Esophagus mucosa (tissue), 1 donor: ENCODE data around the gene FOXO1. TPM values are rescaled to one million over a fixed set of nuclear protein-coding genes. Genes with fewer than 3 reads are reported as not detected.

ENCODE experiments used
- ATAC-seq: fragments of 200-7000 bp; cut with Tn5 transposase; one replicate; pipeline ENCODE4 v1.9.1; 2020
- total RNA-seq: library from RNA; stranded (reverse); gene quantifications from one replicate; pipeline ENCODE4 v1.2.4, GENCODE V29; 2023
- donor health status: DM: yes; HTN: yes; CAD: no.

Gene FOXO1
- total RNA-seq, 1 donor from 2014 or later: 8.0 TPM

DNA sequence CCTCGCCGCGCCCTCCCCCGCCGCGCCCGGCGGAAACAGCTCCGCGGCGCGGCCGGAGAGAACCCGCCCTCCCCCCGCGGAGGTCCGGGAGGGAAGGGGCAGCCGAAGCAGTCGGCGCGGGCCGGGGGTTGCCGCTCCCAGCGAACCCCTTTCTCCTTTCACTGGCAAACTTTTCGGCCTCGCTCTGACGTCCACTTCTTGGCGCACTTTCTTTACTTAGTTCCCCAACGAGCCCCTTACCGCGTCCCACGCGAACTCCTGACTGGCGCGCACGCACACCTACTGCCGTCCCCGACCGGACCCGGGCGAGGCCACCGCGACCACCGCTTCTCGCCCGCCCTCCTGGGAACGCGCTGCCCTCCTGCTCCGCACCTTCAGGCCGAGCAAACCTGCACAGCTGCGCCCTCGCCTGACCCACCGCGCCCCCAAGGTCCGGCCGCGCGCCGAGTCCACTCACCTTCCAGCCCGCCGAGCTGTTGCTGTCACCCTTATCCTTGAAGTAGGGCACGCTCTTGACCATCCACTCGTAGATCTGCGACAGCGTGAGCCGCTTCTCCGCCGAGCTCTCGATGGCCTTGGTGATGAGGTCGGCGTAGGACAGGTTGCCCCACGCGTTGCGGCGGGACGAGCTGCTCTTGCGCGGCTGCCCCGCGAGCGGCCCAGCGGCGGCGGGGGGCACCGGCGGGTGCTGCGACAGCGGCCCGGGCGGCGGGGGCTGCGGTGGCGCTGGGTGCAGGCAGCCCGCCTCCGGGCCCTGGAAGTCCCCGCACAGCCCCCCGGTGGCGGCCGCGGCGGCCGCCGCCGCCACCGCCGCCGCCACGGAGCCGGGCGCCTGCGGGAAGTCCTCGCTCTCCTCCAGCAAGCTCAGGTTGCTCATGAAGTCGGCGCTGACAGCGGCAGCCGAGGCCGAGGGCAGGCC, 1.1 kb downstream of the FOXO1 start:
- ATAC-seq: peak; percentile 10

GRCh38 chr13:40664350-40665125, 1.9 kb downstream of the FOXO1 start:
- ATAC-seq: peak; percentile 66

DNA sequence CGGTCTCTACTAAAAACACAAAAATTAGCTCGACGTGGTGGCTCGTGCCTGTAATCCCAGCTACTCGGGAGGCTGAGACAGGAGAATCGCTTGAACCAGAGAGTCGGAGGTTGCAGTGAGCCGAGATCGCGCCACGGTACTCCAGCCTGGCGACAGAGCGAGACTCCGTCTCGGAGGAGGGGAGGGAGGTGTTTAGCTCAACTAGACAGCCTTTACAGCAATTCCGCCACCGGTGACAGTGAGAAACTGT, 2.4 kb downstream of the FOXO1 start:
- ATAC-seq: peak; percentile 37

- no peak for ATAC-seq
Observed at GRCh38 chr13:40662866-40663265, 3.6 kb downstream of the FOXO1 start.

DNA sequence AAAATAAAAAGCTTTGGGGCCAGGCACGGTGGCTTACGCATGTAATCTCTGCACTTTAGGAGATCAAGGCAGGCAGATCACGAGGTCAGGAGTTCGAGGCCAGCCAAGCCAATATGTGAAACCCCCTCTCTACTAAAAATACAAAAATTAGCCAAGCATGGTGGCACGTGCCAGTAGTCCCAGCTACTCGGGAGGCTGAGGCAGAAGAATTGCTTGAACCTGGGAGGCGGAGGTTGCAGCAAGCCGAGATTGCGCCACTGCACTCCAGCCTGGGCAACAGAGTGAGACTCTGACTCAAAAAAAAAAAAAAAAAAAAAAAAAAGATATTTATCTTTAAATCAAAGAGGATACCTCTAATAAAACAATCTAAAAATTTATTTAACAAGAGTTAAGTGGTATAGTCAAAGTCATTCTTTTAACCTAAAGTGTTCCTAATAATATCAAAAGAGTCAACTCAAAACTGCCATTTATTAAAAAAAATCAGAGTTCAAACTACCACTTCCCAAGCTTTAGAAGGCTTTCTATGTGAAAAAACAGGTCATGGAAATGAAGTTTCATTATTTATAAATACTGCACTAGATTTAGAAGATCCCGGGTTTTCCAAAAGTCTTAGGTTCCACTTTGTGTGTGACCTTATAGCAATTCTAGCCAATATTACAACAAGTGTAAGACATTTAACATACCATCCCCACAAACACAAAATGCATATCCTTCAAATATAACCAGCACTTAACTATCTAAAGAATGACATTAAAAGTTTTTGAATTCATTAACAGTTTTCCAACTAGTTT, 4.4 kb downstream of the FOXO1 start:
- no peak for ATAC-seq

GRCh38 chr13:40660692-40661091, 5.7 kb downstream of the FOXO1 start:
- ATAC-seq: no peak

GRCh38 chr13:40660141-40660664, 6.2 kb downstream of the FOXO1 start:
- no peak for ATAC-seq

DNA sequence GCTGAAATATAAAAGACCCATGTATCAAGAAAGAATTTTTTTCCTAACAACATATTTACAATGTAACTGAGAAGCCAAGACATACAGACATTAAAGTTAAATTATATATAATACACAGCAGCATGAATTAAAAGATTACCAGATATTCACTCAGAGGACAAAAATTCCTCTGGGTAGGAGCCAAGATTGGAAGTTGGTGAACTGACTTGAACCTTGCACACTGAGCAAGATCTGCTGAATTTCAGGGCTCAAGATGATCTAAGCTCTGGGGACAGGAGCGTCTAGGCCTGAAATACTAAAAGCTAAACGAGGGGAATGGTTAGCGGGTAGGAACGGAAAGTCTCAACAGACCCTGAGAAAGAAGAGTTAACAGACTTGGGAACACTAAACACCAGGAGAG, 8.5 kb downstream of the FOXO1 start:
- ATAC-seq: no peak

- no peak for ATAC-seq
Observed at GRCh38 chr13:40657307-40657706, 9.1 kb downstream of the FOXO1 start.

- ATAC-seq: no peak
Observed at GRCh38 chr13:40656358-40656757, 10.1 kb downstream of the FOXO1 start.

GRCh38 chr13:40653527-40654318, 12.7 kb downstream of the FOXO1 start:
- peak; percentile 37 for ATAC-seq

- no peak for ATAC-seq
Observed at GRCh38 chr13:40652588-40652940, 13.9 kb downstream of the FOXO1 start.

GRCh38 chr13:40651866-40652587, 14.4 kb downstream of the FOXO1 start:
- ATAC-seq: no peak

GRCh38 chr13:40648841-40649240, 17.6 kb downstream of the FOXO1 start:
- no peak for ATAC-seq

DNA sequence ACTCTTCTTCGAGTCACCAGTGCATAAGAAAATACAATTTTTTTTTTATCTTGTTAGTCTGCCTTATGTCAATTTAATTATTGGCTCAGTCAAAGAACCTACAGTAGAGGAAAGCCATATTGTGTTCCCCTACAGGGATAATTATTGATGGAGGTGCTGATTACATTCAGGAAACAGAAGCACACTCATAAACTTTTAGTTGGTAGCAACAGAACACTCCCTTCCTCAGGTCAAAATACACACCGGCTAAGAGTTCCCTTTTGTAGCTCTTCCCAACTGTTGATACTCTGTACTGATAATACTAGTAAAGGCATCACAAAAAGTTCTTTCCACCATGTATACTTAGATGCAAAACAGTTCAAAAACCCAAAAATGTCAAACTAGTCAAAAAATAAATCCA, 18.4 kb downstream of the FOXO1 start:
- ATAC-seq: no peak

- ATAC-seq: peak; percentile 84
Observed at GRCh38 chr13:40644838-40645604, 21.4 kb downstream of the FOXO1 start.

GRCh38 chr13:40640845-40641458, 25.5 kb downstream of the FOXO1 start:
- ATAC-seq: peak; percentile 76

DNA sequence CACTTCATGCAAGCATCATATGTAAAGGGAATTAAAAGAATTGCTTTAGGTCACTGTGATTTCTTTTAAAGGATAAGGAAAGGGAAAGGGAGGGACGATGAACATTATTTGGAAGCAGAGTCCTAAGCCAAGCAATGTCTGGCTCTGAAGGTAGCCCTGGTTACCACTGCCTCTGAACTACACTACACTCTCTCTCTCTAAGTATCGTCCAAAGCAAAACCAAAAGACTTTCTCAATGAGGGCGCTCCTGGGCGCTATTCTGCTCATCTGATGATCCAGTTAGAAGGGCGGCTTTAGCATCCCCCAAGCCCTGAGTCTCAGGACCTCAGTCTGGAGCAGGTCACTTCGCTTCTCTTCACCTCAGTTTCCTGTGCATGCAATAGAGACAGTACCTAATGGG, 26.2 kb downstream of the FOXO1 start:
- no peak for ATAC-seq

- ATAC-seq: peak; percentile 36
Observed at GRCh38 chr13:40639221-40639681, 27.2 kb downstream of the FOXO1 start.

GRCh38 chr13:40637643-40638042, 28.8 kb downstream of the FOXO1 start:
- no peak for ATAC-seq
